DMS153 treated with DMSO at 0.1 percent for 48 hours (cell line): ENCODE data around the gene CLRN2.

Experiments used
- DNase-seq: peaks from one replicate; lab custom pipeline; 2025; ENCODE audit not compliant: unreplicated experiment; lab: John Stamatoyannopoulos, UW

CLRN2 gene, protein sequence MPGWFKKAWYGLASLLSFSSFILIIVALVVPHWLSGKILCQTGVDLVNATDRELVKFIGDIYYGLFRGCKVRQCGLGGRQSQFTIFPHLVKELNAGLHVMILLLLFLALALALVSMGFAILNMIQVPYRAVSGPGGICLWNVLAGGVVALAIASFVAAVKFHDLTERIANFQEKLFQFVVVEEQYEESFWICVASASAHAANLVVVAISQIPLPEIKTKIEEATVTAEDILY

DNA sequence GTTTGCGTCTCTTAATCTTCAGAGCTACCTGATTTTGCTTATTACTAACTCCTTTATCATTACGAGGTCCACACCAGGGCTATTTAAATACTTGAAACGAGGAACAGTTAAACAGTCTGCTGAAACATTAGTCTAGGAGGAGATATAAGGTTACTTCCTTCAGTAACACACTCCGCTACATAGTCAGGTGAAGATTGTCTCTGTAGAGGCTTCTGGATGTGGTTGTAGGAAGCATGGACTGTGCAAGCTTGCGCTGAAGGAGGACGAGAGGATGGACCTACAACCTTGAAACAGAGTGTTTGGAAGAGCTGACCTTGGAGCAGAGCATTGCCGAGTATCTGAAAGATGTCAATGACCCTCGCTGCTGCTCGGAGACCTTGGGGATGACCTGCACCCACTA, at the start of gene CLRN2:
Gene CLRN2 (plus strand): TSS at position 301 of the 400 bp plus-strand sequence. CDS start 102 bp downstream, outside the sequence.
- DNase-seq: no peak

DNA sequence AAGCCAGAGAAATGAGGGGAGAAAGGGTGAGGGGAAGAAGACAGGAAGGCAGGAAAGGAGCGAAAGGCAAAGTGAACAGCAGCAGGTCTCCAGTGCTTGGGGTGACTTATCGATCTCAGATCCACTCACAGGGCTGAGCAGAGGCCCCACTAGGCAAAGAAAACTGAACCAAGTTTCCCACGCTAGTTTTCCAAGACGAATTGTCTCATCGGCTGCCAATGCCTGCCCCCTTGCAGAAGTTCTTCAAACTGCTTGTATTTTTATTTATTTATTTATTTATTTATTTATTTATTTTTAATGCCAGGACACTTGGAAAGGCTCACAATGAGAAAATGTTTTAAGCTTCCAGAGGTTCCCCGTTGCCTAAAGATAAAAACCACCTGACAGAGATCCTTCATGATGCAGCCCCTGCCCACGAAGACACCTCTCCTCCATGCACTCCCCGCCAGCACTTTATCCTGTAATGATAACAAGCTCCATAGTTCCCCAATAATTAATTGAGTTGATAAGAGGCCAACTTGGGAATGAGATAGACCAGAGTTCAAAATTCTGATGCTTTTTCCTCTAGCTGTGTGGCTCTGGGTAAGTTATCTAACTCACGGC, 46.2 kb upstream of the CLRN2 start:
- no peak for DNase-seq

DNA sequence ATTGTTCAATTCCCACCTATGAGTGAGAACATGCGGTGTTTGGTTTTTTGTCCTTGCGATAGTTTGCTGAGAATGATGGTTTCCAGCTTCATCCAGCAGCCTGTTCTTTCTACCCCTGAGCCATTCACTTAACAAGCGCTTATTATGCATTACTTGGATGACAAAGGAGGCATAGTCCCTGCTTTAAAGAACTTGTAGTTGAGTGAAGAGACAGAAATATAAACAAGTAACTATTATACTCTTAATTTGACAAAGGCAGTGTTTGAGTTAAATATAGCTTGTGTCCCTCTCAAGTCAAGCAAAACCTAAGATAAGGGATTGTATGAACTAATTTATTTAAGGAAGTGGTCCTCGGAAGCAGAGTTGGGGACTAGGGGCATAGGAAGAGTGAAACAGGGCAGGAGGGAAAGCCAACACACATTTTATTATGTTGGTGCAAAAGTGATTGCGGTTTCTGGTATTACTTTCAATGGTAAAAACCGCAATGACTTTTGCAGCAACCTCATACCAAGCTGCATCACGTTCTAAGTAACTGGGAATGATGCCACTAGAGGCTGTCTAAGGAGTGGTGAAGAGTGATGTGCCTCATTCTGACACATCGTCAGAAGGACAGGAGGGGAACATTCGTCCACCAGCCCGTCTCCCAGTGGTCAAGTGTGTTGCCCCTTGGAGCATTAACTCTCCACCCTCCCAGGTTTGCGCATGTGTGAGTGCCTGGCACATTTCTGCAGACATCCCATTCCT, 44.9 kb upstream of the CLRN2 start:
- DNase-seq: no peak

DNA sequence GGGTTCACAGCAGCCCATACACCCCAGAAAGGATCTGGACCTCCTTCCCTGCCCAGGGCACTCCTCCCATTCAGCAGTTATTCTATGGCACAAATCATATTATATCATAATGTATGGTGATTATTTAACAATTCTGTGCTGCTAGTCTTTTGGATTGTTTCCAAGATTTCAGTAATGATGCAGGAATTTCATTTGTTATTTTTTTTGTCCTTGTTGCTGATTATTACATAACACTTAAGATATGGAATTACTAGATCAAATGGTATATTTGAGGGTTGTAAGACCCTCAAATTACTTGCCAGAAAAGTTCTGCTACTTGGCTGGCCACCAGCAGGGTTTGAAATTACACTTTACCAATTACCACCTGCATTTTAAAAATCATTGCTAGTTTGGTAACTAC, 39.5 kb upstream of the CLRN2 start:
- DNase-seq: no peak

DNA sequence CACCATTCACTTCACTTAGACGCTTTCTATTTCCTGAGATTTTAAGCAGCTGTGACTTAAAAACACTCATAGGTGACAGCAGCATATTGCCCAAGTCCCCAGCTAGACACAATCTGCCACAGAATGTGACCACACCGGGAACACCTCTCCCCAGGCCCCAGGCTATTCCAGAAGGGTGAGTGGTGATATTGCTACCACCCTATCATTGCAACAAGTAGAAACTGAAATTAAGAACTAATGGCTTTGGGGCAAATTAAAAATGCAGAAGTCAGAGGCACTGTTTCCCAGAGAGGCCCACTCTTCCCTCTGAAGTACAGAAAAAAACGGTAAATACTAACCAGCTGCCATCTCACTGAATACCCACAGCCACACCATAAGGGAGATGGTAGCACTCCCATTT, 38.1 kb upstream of the CLRN2 start:
- DNase-seq: no peak

DNA sequence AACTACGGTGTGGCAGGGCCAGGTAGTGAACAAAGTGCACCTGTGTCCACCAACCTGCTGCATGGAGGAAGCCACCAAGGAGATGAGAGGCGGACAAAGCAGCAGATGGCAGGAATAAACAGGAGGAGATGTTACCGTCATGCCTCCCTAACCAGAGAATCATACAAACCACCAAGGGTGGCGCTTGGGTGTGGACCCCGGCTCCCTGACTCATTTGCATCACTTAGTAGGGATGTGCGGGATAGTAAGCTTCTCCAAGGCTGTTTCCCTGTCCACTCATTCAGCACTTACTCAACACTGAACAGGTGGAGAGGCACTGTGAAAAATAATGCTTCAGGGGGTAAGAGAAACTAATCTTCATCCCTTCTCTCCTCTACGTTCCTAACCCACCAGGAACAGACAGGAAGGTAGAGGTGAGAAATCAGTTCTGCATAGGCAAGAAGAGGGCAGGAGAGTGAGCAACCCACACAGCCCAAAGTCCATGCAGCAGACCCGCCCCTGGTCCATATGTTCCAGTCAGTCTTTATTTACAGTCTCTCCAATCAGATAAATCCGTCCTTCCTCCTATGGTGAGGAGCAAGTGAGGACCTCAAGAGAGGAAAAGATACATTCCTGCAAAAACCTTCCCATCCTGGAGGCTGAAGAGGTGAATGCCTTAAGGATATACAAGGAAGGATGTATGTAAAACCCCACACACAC, 37.0 kb upstream of the CLRN2 start:
- no peak for DNase-seq

DNA sequence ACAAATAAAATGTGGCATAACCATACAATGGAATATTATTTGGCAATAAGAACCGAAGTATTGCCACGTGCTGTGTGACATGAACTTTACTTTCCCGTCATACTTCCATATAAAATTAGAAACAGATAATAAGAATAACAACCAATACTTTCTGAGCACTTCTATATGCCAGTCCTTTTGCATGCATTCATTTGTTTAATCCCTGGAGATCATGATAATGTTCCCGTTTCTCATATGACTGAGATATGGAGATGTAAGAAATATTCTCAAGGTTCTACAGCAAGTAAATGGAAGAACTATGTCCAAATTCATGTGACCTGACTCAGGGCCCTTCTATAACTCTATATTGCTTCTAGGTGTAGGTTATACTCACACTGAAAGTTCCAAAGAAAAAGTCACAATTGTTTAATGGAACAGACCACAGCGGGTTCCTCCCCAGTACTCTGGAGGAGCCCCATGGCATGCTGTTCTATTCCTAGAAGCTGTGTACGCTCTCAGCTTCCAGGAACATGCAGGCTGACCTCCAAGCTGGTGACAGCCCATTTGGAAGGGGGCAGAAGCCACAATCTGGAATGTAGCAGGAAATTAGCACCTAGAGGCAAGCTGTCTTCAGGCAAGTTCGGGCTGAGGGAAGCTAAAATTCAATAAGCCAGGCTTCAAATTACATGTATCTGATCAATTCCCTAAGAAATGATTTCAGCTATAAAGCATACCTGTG, 34.6 kb upstream of the CLRN2 start:
- DNase-seq: no peak

DNA sequence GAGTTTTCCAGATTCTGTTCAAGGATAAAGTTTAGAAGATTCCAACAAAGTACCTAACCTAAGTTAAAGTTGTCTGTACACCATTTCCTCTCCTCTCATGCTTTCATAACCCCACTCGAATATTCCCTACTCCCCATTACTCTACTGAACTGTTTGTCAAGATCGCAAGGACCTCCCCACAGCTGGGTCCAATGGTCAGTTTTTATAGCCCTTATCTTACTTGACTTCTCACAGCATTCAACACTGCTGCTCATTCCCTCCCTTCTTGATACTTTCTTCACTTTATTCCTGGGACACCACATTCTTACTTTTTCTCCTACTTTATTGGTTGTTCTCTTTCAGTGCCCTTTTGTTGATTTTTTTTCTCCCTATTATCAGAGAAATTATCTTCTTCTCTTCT, 34.0 kb upstream of the CLRN2 start:
- DNase-seq: no peak

DNA sequence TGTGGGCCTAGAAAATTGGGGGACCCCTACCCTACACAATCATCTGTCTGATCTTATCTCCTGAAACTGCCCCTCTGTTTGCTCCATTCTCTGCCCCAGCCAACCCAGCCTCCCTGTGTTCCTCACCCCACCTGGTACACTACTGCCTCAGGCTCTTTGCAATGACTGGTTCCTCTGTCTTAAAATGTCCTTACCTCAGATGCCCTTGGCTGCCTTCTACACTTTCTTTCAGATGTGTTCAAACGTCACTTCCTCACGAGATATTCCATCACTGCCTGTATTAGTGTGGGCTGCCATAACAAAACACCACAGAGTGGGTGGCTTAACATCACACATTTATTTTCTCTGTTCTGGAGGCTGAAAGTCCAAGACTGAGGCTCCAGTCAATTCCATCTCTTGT, 32.2 kb upstream of the CLRN2 start:
- no peak for DNase-seq

DNA sequence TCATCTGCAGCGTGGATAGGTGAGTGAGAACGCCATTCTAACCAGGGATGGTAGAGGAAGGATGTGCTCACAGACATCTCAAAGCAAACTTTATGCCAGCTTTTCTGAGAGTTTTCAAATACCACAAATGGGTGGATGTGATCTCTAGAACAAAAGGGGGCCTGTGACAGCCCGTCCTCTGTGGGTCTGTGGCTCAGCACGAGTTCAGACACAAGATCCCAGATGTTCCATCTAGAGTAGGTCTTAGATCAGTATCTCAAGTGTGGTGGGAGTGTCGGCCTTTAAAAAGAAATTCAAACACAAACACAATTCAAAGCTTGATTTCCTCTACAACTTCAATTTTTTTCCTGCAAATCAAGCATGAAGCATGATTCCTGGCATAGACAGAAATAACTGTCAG, 25.8 kb upstream of the CLRN2 start:
- DNase-seq: no peak

DNA sequence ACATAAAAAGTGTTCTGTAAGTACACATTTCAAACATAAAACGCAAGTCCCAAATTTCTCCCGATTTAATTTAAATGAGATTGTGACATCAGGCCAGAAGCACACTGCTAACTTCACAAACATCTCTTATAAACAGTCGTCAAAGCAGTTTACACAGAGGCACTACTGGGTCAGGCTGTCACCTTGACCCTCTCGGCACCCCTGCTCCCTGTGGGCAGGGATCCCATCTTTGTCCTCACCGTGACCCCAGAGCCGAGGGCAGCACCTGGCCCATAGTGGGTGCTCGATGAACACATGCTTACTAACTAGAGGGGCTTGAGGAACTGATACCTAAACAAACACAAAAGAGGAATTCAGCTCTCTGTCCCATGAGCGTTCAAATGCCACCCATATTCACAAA, 25.2 kb upstream of the CLRN2 start:
- DNase-seq: no peak

DNA sequence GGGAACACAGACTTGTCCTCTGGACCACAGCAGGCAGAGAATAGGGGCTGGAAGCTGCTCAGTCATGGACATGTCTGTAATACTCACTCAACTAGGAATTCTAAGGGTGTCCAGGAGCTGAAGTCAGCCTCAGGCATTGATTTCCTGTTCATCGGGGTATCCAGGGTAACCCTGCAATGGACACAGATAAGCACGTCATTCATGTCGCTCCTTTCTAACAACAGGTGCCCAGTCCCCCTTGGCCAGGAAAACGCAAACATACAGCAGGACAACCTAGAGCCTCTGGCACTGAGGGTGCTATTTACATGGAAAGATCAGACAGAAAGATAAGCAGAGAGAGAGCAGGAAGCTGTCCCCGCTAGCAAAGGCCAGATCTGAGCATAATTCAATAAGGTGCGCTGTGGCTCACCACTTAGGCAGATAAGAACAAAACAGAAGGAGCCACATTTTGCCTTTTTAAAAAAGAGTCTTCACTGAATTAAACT, 24.3 kb upstream of the CLRN2 start:
- DNase-seq: peak; percentile 22

DNA sequence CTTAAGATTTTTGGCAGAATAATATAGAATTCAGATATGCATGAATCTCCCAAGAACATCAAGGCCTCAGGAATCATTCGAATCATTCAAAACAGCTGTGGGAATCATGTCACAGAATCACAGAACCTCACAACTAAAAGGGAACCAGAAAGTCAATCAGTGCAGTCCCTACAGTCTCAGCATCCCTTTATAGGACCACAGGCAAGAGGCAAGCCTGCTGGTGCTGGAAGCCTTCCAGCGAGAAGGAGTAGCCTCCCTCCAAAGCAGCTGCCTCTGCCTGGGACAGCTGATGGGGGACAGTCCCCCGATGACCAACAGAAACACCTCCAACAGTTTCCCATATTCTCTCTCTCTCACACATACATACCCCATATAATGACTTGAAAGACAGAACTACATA, 23.8 kb upstream of the CLRN2 start:
- no peak for DNase-seq

DNA sequence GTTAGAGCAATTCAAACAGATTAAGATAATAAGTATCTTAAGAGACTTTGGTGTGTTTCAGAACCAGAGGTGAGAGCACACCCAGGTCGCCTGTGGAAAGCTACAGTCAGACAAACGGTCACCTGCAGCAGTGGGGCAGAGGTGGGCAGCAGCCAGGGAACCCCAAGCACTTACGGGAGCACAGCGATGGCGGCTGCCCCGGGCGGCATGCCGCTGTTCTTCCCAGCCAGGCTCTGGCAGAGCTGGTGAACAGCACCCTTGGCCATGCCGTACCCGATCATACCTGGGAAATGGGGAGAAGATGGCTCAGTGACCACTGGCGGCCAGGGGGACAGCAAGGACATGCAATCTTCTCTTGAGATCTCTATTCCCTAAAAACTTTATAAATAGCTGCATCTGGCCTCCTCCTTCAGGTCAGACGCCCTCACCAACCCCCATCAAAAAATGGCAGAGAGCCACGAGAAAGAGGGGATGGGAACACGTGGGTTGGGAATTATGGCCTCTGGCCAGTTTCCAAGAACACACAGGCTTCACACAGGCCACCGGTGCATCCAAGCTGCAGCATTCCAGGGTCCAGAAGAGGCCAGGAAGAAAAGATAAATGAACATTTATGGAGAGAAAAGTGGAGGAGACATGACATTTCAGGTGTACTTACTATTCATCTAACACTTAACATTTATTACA, 22.8 kb upstream of the CLRN2 start:
- DNase-seq: no peak

DNA sequence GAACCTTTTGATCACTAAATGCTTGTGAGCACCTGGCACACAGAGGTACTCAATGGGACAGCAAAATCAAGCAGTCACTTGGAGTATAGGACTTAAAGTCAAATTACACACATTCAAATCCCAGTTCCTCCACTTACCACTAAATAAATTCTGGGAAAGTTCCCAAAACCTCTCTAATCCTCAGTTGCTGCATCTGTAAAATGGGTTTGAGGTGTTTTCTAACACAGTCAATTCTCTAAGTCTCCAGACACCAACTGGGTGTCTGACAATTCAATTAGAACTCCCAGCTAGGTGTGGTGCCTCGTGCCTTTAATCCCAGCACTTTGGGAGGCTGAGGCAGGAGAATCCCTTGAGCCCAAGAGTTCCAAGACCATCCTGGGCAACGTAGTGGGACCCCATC, 22.1 kb upstream of the CLRN2 start:
- DNase-seq: no peak

DNA sequence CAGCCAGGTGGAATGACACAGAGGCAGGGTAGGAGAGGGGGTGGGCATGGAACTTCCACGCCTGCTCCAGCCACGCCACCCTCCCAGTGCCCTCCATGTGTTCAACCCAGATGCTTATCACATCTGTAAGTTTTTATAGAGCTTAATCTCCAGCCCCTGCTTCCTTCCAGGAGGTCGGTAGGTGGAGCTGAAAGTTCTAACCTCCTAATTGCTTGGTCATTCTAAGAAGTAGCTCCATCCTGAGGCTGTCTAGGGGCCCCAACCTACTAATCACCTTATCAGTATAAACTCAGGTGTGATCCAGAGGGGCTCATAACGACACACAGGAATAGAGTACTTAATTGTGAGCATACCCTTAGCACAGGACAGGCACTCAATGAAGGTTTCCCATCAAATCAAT, 21.3 kb upstream of the CLRN2 start:
- no peak for DNase-seq

DNA sequence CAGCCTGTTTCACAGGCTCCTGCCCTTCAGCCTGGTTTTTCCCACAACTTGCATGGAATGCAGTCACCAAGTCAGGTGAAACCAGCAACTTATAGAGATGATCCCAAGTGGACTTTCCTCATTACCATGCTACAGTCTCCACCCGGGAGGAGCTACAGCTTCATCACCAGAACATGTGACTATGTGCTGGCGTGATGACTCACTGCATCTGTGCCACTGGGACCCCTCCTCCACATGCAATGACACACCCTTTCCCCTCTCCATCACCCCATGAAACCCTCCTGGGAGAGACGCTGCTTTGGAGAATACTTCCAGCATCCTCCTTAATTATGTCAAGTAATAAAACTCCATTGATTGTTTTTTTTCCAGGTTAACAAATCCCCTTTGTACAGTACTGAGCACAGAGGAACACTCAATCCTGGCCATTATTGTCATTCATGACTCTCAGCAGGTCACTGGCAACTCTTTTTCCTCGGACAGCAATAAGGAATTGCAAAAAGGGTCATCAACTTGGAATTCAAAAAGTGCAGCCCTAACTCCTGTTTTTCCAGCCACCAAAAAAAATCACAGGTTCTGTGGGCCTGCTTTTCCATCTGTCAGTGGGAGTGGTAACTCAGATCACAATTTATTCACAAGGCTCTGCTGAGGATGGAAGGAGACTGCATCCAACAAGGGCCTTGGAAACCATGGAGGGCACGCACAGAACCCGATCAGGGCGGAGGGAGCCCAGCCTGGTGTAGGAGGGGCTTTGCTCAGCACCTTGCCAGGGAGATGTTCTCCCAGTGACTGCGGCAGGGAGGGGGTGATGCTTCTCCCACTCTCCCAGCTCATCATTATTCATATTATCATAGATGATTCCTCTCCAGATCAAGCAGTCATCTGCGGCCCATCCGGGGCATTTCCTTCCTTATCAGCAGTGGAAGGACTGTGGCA, 20.4 kb upstream of the CLRN2 start:
- no peak for DNase-seq

DNA sequence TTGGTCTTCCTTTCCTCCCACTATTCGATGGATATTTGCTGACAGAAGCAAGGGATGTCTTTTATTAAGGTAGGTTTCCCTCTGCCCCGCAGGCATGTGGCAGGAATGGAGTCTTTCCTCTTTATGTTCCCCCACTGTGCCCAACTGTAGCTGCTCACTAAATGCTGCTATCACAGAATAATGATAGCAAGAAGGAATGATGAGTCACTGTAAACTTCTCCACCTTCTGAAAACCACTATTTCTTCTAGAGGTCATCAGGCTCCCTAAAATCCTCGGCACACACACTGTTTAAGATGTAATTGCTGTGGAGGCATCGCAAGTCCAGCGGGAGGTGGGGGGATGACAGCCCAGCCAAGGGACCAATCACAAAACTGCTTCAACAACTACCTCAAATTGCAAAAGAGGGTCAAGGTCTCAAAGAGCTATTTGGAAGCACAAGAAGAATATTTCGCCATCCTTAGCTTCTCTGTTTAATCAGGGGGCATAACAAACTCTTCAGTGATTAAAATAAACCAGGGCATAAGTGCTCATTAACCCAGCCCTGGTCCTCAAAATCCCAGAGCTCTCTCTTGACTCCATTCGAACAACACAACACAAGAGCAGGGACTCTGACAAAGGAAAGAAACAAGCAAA, 17.0 kb upstream of the CLRN2 start:
- no peak for DNase-seq

DNA sequence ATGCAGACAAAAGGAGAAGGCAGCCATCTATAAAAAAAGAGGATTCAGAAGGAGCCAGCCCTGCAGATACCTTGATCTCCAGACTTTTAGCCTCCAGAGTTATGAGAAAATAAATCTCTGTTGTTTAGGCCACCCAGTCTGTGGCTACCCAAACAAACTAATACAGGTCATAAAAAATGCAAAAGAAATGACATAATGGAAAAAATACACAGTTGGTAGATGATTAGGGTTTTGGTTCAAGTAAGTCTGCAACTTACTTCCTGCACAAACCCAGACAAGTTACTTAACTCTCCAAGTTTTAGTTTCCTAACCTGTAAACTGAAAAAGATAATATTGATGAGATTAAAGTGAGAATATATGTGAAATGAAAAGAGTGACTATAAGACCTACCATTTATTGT, 14.4 kb upstream of the CLRN2 start:
- DNase-seq: no peak
